Upper lobe of right lung (tissue), 1 donor: ENCODE measurements around the gene ADCY2. TPM values are rescaled to one million over a fixed set of nuclear protein-coding genes. Genes with fewer than 3 reads are reported as not detected.

Experiments used
- ATAC-seq: fragments of 200-7000 bp; cut with Tn5 transposase; one replicate; pipeline ENCODE4 v1.9.1; 2020; ENCODE audit warnings: mild to moderate bottlenecking, moderate library complexity
- DNase-seq: peaks from one replicate; pipeline ENCODE4 v3.0.0-alpha.2; 2020
- H3K27ac ChIP-seq: fragments of 200-600 bp; one replicate; pipeline ENCODE4 v1.8.0; 2022
- H3K27me3 ChIP-seq: fragments of 200-600 bp; one replicate; pipeline ENCODE4 v1.8.0; 2022; ENCODE audit warnings: mild to moderate bottlenecking
- H3K36me3 ChIP-seq: fragments of 200-600 bp; one replicate; pipeline ENCODE4 v1.8.0; 2022
- H3K4me1 ChIP-seq: fragments of 200-600 bp; one replicate; pipeline ENCODE4 v1.8.0; 2022
- H3K4me3 ChIP-seq: fragments of 200-600 bp; one replicate; pipeline ENCODE4 v1.8.0; 2022; ENCODE audit warnings: mild to moderate bottlenecking
- H3K9me3 ChIP-seq: fragments of 200-600 bp; one replicate; pipeline ENCODE4 v1.8.0; 2022
- CTCF ChIP-seq: fragments of 200-600 bp; IDR thresholded peaks from one replicate; pipeline ENCODE4 v1.8.0; 2022; ENCODE audit warnings: antibody characterized with exemption
- intact Hi-C: fragments of 100-400 bp; cut with DNase I; formaldehyde crosslinking; loops from one replicate; pipeline ENCODE4 v1.11.0; 2022
- total RNA-seq: library from RNA; stranded (reverse); fragmentation: NEBNext Ultra II Directional; extraction: Animal tissue kit (Norgen Biotek cat#: 25700); gene quantifications from one replicate; pipeline ENCODE4 v1.2.1, GENCODE V29; 2021
- donor health status: DM: no; HTN: yes; CAD: no; lungs with severe emphysema.

ADCY2 gene
- total RNA-seq, 1 donor from 2014 or later = 0.17 TPM

GRCh38 chr5:7842531-7842930 is 446.6 kb downstream of the ADCY2 start:
- DNase-seq = no peak
- Histone ChIP-seq H3K4me1 (no peaks in the 10 kb centered on the region), H3K27me3 (peaks cover 10% of the 10 kb centered on the region), H3K36me3 (no peaks in the 10 kb centered on the region), H3K9me3 (no peaks in the 10 kb centered on the region), H3K4me3 (no peak overlapping the region), H3K27ac (no peak overlapping the region)
- ATAC-seq = no peak
- no peak for TF ChIP-seq CTCF
- intact Hi-C loops = no loop called here

- no peak for TF ChIP-seq CTCF
- H3K4me3 ChIP-seq = no peak overlapping the region
- intact Hi-C loops = no loop called here
- H3K9me3 ChIP-seq = no peaks in the 10 kb centered on the region
- ATAC-seq (no peak), DNase-seq (no peak)
- peaks cover 5% of the 10 kb centered on the region for H3K4me1 ChIP-seq
- H3K36me3 ChIP-seq = no peaks in the 10 kb centered on the region
- H3K27me3 ChIP-seq = peaks cover 22% of the 10 kb centered on the region
- no peak overlapping the region for H3K27ac ChIP-seq
These were observed 449.0 kb downstream of the ADCY2 start for GRCh38 chr5:7844901-7845300.

- intact Hi-C loops = no loop called here
- no peak overlapping the region for H3K27ac ChIP-seq
- DNase-seq = no peak
- no peak for TF ChIP-seq CTCF
- H3K36me3 ChIP-seq = no peaks in the 10 kb centered on the region
- no peak overlapping the region for H3K4me3 ChIP-seq
- H3K4me1 ChIP-seq = peaks cover 7% of the 10 kb centered on the region
- no peak for ATAC-seq
- H3K9me3 ChIP-seq = no peaks in the 10 kb centered on the region
- H3K27me3 ChIP-seq = peaks cover 23% of the 10 kb centered on the region
These were observed 449.6 kb downstream of the ADCY2 start for GRCh38 chr5:7845557-7845956.

GRCh38 chr5:7846327-7846726 is 450.4 kb downstream of the ADCY2 start:
- no peak for DNase-seq
- Histone ChIP-seq H3K27me3 (peaks cover 23% of the 10 kb centered on the region), H3K4me1 (peaks cover 7% of the 10 kb centered on the region), H3K27ac (no peak overlapping the region), H3K4me3 (no peak overlapping the region), H3K36me3 (no peaks in the 10 kb centered on the region), H3K9me3 (no peaks in the 10 kb centered on the region)
- intact Hi-C loops = no loop called here
- no peak for TF ChIP-seq CTCF
- no peak for ATAC-seq

GRCh38 chr5:7848296-7848695 is 452.4 kb downstream of the ADCY2 start:
- H3K36me3 ChIP-seq = no peaks in the 10 kb centered on the region
- H3K4me1 ChIP-seq = peaks cover 7% of the 10 kb centered on the region
- ATAC-seq (no peak), DNase-seq (no peak)
- intact Hi-C loops = no loop called here
- no peak overlapping the region for H3K27ac ChIP-seq
- peaks cover 23% of the 10 kb centered on the region for H3K27me3 ChIP-seq
- H3K4me3 ChIP-seq = no peak overlapping the region
- H3K9me3 ChIP-seq = no peaks in the 10 kb centered on the region
- TF ChIP-seq CTCF = no peak

- peak; percentile 21 for ATAC-seq
- Histone ChIP-seq H3K9me3 (no peaks in the 10 kb centered on the region), H3K27ac (no peak overlapping the region), H3K36me3 (no peaks in the 10 kb centered on the region), H3K4me1 (peaks cover 7% of the 10 kb centered on the region), H3K27me3 (peaks cover 23% of the 10 kb centered on the region), H3K4me3 (peak overlapping the region; percentile 58)
- TF ChIP-seq CTCF = no peak
- DNase-seq = peak; percentile 60
- intact Hi-C loops = no loop called here
These were observed 453.9 kb downstream of the ADCY2 start for GRCh38 chr5:7849681-7850394.
